Esophagus muscularis mucosa (tissue), 3 donors: ENCODE measurements around the gene CDH4.

Source experiments
- POLR2A ChIP-seq: fragments of 450-650 bp; IDR thresholded peaks from one replicate; pipeline ENCODE4 v1.6.1; 2017; ENCODE audit warnings: antibody characterized with exemption, moderate library complexity, mild to moderate bottlenecking, low read depth
- POLR2AphosphoS5 ChIP-seq, 2 donors: sonication (generic); formaldehyde crosslinking; IDR thresholded peaks; one replicate each; pipeline ENCODE4 v1.6.1; 2017; ENCODE audit warnings: antibody characterized with exemption in 2 of 2
- TF ChIP-seq, protein P1 (sequence below), 3 experiments: fragments of 200-600 bp in 2 of 3; fragments of 450-650 bp in 1 of 3; sonication (generic) in 2 of 3; IDR thresholded peaks; one replicate each; pipeline ENCODE4 v1.5.1; 2017 to 2019; ENCODE audit warnings: antibody characterized with exemption in 3 of 3, mild to moderate bottlenecking in 2 of 3, moderate library complexity in 1 of 3

- TF ChIP-seq, protein P1, sequence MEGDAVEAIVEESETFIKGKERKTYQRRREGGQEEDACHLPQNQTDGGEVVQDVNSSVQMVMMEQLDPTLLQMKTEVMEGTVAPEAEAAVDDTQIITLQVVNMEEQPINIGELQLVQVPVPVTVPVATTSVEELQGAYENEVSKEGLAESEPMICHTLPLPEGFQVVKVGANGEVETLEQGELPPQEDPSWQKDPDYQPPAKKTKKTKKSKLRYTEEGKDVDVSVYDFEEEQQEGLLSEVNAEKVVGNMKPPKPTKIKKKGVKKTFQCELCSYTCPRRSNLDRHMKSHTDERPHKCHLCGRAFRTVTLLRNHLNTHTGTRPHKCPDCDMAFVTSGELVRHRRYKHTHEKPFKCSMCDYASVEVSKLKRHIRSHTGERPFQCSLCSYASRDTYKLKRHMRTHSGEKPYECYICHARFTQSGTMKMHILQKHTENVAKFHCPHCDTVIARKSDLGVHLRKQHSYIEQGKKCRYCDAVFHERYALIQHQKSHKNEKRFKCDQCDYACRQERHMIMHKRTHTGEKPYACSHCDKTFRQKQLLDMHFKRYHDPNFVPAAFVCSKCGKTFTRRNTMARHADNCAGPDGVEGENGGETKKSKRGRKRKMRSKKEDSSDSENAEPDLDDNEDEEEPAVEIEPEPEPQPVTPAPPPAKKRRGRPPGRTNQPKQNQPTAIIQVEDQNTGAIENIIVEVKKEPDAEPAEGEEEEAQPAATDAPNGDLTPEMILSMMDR (IDR thresholded peaks at IDR 0.05): no peak
- TF ChIP-seq POLR2A: no peak
- TF ChIP-seq POLR2AphosphoS5 (IDR thresholded peaks at IDR 0.05): no peak
These were observed 539.9 kb downstream of the CDH4 start for GRCh38 chr20:61791995-61792394.
